SH-SY5Y (cell line): Measurements from ENCODE around the gene MST1.

Source experiments
- GATA2 ChIP-seq: IDR thresholded peaks from 2 replicates; pipeline ENCODE4 v1.6.1; 2011; ENCODE audit warnings: mild to moderate bottlenecking, low read depth, low read length
- GATA3 ChIP-seq: IDR thresholded peaks from 2 replicates; pipeline ENCODE4 v1.6.1; 2011; ENCODE audit warnings: low read depth, mild to moderate bottlenecking, low read length, moderate library complexity

Gene MST1

GRCh38 chr3:49700453-49701128 is 11.3 kb upstream of the MST1 start:
- no peak for TF ChIP-seq GATA3

GRCh38 chr3:49700014-49700413 is 10.7 kb upstream of the MST1 start:
- no peak for TF ChIP-seq GATA3
- TF ChIP-seq GATA2 = no peak

- TF ChIP-seq GATA3 (no peak), GATA2 (no peak)
These were observed 10.2 kb upstream of the MST1 start for GRCh38 chr3:49699281-49699979.

GRCh38 chr3:49683162-49683561 is 6.1 kb downstream of the MST1 start:
- TF ChIP-seq GATA2 (no peak), GATA3 (no peak)

GRCh38 chr3:49681543-49681942 is 7.7 kb downstream of the MST1 start:
- TF ChIP-seq GATA3 (no peak), GATA2 (no peak)

GRCh38 chr3:49681232-49681522 is 8.1 kb downstream of the MST1 start:
- TF ChIP-seq GATA3 = no peak
- TF ChIP-seq GATA2 = no peak

- TF ChIP-seq GATA2 (no peak), GATA3 (no peak)
These were observed 8.6 kb downstream of the MST1 start for GRCh38 chr3:49680493-49681231.

- TF ChIP-seq GATA2 = no peak
- TF ChIP-seq GATA3 = no peak
These were observed 13.4 kb downstream of the MST1 start for GRCh38 chr3:49675912-49676311.

- no peak for TF ChIP-seq GATA2
- TF ChIP-seq GATA3 = no peak
These were observed 14.7 kb downstream of the MST1 start for GRCh38 chr3:49674497-49674983.

- no peak for TF ChIP-seq GATA2
- no peak for TF ChIP-seq GATA3
These were observed 15.4 kb downstream of the MST1 start, which contains the start of gene APEH for GRCh38 chr3:49673715-49674496. Gene APEH, plus strand, starts transcription at chr3:49674351. Its CDS starts 51 bp downstream, at chr3:49674402.

- no peak for TF ChIP-seq GATA3
- TF ChIP-seq GATA2 = no peak
These were observed 16.1 kb downstream of the MST1 start for GRCh38 chr3:49673121-49673714.

- TF ChIP-seq GATA2 (no peak), GATA3 (no peak)
These were observed 17.7 kb downstream of the MST1 start for GRCh38 chr3:49671291-49672288.

GRCh38 chr3:49670940-49671290 is 18.4 kb downstream of the MST1 start:
- TF ChIP-seq GATA2 (no peak), GATA3 (no peak)
